Mesenchymal stem cell (in vitro differentiated cells and primary cell): Measurements from ENCODE around the gene PNRC1.

Experiments
- DNase-seq: peaks from one replicate; pipeline ENCODE4 v3.0.0-alpha.2; 2013
- H2AFZ ChIP-seq: one replicate; pipeline ENCODE4 v1.6.1; 2013; ENCODE audit warnings: low read depth, mild to moderate bottlenecking, control low read depth, inconsistent platforms, low read length, moderate library complexity
- H2AK5ac ChIP-seq: 2 replicates; pipeline ENCODE4 v1.6.1; 2013; ENCODE audit warnings: low read length, moderate library complexity, mild to moderate bottlenecking, inconsistent platforms; ENCODE audit not compliant: severe bottlenecking
- H2BK120ac ChIP-seq: one replicate; pipeline ENCODE4 v1.6.1; 2013; ENCODE audit warnings: low read depth, mild to moderate bottlenecking, inconsistent platforms, low read length, moderate library complexity
- H2BK12ac ChIP-seq, 2 experiments: one replicate each; pipeline ENCODE4 v1.6.1; 2013; ENCODE audit warnings: inconsistent platforms in 2 of 2, low read length in 2 of 2, mild to moderate bottlenecking in 2 of 2, moderate library complexity in 2 of 2, control low read depth in 1 of 2
- H2BK15ac ChIP-seq: one replicate; pipeline ENCODE4 v1.6.1; 2013; ENCODE audit warnings: mild to moderate bottlenecking, low read depth, inconsistent platforms; ENCODE audit not compliant: poor library complexity, severe bottlenecking
- H2BK5ac ChIP-seq: 2 replicates; pipeline ENCODE4 v1.6.1; 2013; ENCODE audit warnings: low read depth, mild to moderate bottlenecking, low read length, control low read depth, inconsistent platforms; ENCODE audit not compliant: poor library complexity, severe bottlenecking
- H3K14ac ChIP-seq, 2 experiments: one replicate each; pipeline ENCODE4 v1.6.1; 2013; ENCODE audit warnings: inconsistent platforms in 2 of 2, low read length in 2 of 2, control low read depth in 1 of 2, mild to moderate bottlenecking in 1 of 2, moderate library complexity in 1 of 2
- H3K18ac ChIP-seq, 2 experiments: one replicate each; pipeline ENCODE4 v1.6.1; 2013; ENCODE audit warnings: inconsistent platforms in 2 of 2, low read length in 2 of 2, control low read depth in 1 of 2, low read depth in 1 of 2, mild to moderate bottlenecking in 1 of 2
- H3K23ac ChIP-seq, 2 experiments: one replicate each; pipeline ENCODE4 v1.6.1; 2013; ENCODE audit warnings: inconsistent platforms in 2 of 2, low read length in 2 of 2, mild to moderate bottlenecking in 2 of 2, moderate library complexity in 2 of 2, control low read depth in 1 of 2
- H3K27ac ChIP-seq: 2 replicates; pipeline ENCODE4 v1.5.1; 2013; ENCODE audit warnings: mild to moderate bottlenecking, moderate library complexity, low read length, control low read depth, inconsistent platforms; ENCODE audit not compliant: poor library complexity, severe bottlenecking
- H3K27me3 ChIP-seq, 2 experiments: 2 replicates each; pipeline versions ENCODE4 v1.6.1 to v1.7.0; 2013; ENCODE audit warnings: low read length in 2 of 2, mild to moderate bottlenecking in 2 of 2, moderate library complexity in 2 of 2, control low read depth in 1 of 2, inconsistent platforms in 1 of 2; ENCODE audit not compliant: control insufficient read depth in 1 of 2, insufficient read depth in 1 of 2
- H3K36me3 ChIP-seq, 2 experiments: 2 replicates each; pipeline versions ENCODE4 v1.6.1 to v1.7.0; 2013; ENCODE audit warnings: low read length in 2 of 2, control low read depth in 1 of 2, inconsistent platforms in 1 of 2, low read depth in 1 of 2, mild to moderate bottlenecking in 1 of 2; ENCODE audit not compliant: insufficient read depth in 2 of 2, control insufficient read depth in 1 of 2
- H3K4ac ChIP-seq, 2 experiments: one replicate each; pipeline ENCODE4 v1.6.1; 2013; ENCODE audit warnings: inconsistent platforms in 2 of 2, low read length in 2 of 2, mild to moderate bottlenecking in 2 of 2, moderate library complexity in 2 of 2, control low read depth in 1 of 2, low read depth in 1 of 2
- H3K4me1 ChIP-seq: 2 replicates; pipeline ENCODE4 v1.6.1; 2013; ENCODE audit warnings: low read depth, low read length, control low read depth; ENCODE audit not compliant: control insufficient read depth, insufficient read depth
- H3K4me2 ChIP-seq: 2 replicates; pipeline ENCODE4 v1.6.1; 2013; ENCODE audit warnings: low read length, mild to moderate bottlenecking, inconsistent platforms; ENCODE audit not compliant: poor library complexity, severe bottlenecking
- H3K4me3 ChIP-seq, 2 experiments: 2 replicates each; pipeline versions ENCODE4 v1.5.1 to v1.7.0; 2013; ENCODE audit warnings: low read length in 2 of 2, mild to moderate bottlenecking in 2 of 2, control low read depth in 1 of 2, low read depth in 1 of 2; ENCODE audit not compliant: insufficient read depth in 1 of 2
- H3K79me1 ChIP-seq: replicated peaks from 2 replicates; pipeline ENCODE4 v1.6.1; 2013; ENCODE audit warnings: mild to moderate bottlenecking, control low read depth, low read length, inconsistent platforms; ENCODE audit not compliant: poor library complexity, severe bottlenecking
- H3K9ac ChIP-seq: 2 replicates; pipeline ENCODE4 v1.7.0; 2013; ENCODE audit warnings: mild to moderate bottlenecking, low read length, moderate library complexity
- H3K9me3 ChIP-seq: 2 replicates; pipeline ENCODE4 v1.7.0; 2013; ENCODE audit warnings: mild to moderate bottlenecking, low read length; ENCODE audit not compliant: control insufficient read depth
- H4K8ac ChIP-seq: one replicate; pipeline ENCODE4 v1.6.1; 2013; ENCODE audit warnings: inconsistent platforms, mild to moderate bottlenecking, low read length, moderate library complexity
- H4K91ac ChIP-seq: one replicate; pipeline ENCODE4 v1.6.1; 2013; ENCODE audit warnings: mild to moderate bottlenecking, low read length, inconsistent platforms
- WGBS: methylation state at CpG from one replicate; pipeline ENCODE4 v1.1.7; 2013; ENCODE audit warnings: mixed read lengths; 5-methylcytosine and 5-hydroxymethylcytosine counted together

PNRC1 gene

DNA sequence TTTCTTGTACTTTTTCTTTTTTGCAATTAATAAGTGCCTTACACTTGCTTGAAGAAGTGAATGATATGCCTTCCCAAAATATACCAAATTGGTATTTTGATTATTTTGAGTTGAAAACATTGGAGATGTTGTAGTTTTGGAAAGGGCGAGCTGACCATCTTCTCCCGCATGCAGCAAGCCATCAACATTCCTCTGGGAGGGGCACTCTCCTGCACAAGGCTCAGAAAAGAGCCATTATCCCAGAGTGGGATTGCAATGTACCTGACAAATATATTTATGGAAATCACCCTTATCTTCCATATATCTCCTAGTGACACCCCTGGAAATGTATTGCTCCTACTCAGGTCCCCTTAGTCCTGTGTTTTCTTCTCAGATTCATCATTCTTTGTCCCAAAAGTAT lies 22.8 kb upstream of the PNRC1 start:
- Histone ChIP-seq H3K4ac (no peak overlapping the region), H3K23ac (no peak overlapping the region), H3K14ac (no peak overlapping the region), H2BK5ac (no peak overlapping the region), H3K18ac (no peak overlapping the region), H2BK12ac (no peak overlapping the region), H3K9ac (no peak overlapping the region), H3K9me3 (no peaks in the 10 kb centered on the region), H2AK5ac (no peak overlapping the region), H2BK120ac (no peak overlapping the region), H2BK15ac (no peak overlapping the region), H3K4me1 (no peaks in the 10 kb centered on the region), H3K79me1 (no peaks in the 10 kb centered on the region), H4K91ac (no peak overlapping the region), H4K8ac (no peak overlapping the region), H3K36me3 (no peaks in the 10 kb centered on the region), H2AFZ (no peak overlapping the region), H3K4me2 (no peak overlapping the region), H3K27me3 (no peaks in the 10 kb centered on the region), H3K4me3 (no peak overlapping the region), H3K27ac (no peak overlapping the region)
- 75% methylated on average over 2 of the region's 2 CpGs for WGBS
- no peak for DNase-seq

DNA sequence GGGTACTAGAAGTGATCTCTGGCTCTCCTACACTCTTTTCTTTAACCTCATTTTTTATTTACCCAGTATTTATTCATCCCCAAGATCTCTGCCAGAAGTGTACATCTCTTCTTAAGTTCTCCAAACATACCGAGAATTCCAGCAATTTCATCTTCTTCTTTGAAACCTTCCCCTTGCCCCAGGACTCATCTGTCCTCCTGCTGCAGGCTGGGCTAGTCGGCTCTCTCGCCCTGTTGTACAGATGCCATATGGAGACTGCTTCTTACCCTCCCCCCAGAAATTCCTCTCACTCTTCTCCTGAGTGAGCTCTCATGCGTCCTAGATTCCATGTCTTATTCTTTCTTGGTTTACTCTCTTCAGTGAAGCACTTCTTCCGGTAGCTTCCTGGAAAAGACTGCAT lies 21.9 kb upstream of the PNRC1 start:
- H2BK120ac ChIP-seq, result no peak overlapping the region
- no peak overlapping the region for H3K18ac ChIP-seq
- no peak overlapping the region for H2BK12ac ChIP-seq
- no peaks in the 10 kb centered on the region for H3K9me3 ChIP-seq
- H2AFZ ChIP-seq, result no peak overlapping the region
- no peak overlapping the region for H3K4ac ChIP-seq
- H4K91ac ChIP-seq, result no peak overlapping the region
- H3K4me1 ChIP-seq, result no peaks in the 10 kb centered on the region
- no peak overlapping the region for H4K8ac ChIP-seq
- no peak overlapping the region for H3K4me3 ChIP-seq
- H3K23ac ChIP-seq, result no peak overlapping the region
- 70% methylated on average over 4 of the region's 5 CpGs for WGBS
- H3K27me3 ChIP-seq, result no peaks in the 10 kb centered on the region
- no peak overlapping the region for H3K9ac ChIP-seq
- no peak overlapping the region for H2BK15ac ChIP-seq
- no peak for DNase-seq
- H2AK5ac ChIP-seq, result no peak overlapping the region
- no peaks in the 10 kb centered on the region for H3K36me3 ChIP-seq
- H3K4me2 ChIP-seq, result no peak overlapping the region
- H2BK5ac ChIP-seq, result no peak overlapping the region
- no peak overlapping the region for H3K27ac ChIP-seq
- no peak overlapping the region for H3K14ac ChIP-seq
- H3K79me1 ChIP-seq, result no peaks in the 10 kb centered on the region

DNA sequence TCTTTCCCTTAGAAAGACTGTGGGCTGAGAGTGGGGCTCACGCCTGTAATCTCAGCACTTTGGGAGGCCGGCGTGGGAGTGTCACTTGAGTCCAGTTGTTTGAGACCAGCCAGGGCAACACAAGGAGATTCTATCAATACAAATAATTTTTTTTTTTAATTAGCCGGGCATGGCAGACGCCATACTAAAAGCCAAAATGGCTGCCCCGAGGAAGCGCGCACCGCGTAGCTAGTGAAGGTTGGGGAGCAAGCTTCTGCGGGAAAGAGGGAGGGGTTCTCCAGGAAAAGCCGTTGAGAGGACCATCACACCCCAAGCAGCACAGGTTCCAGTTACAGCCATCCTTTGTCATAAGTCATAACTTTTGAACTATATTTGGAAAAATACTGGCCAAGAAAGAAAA lies 21.3 kb upstream of the PNRC1 start:
- Histone ChIP-seq H2BK5ac (no peak overlapping the region), H4K91ac (no peak overlapping the region), H3K4me2 (no peak overlapping the region), H3K14ac (no peak overlapping the region), H3K9me3 (no peaks in the 10 kb centered on the region), H3K79me1 (no peaks in the 10 kb centered on the region), H3K27me3 (no peaks in the 10 kb centered on the region), H2AFZ (no peak overlapping the region), H3K23ac (no peak overlapping the region), H3K36me3 (no peaks in the 10 kb centered on the region), H3K4ac (no peak overlapping the region), H3K18ac (no peak overlapping the region), H2BK12ac (no peak overlapping the region), H3K9ac (no peak overlapping the region), H3K27ac (no peak overlapping the region), H3K4me3 (no peak overlapping the region), H3K4me1 (no peaks in the 10 kb centered on the region), H2AK5ac (no peak overlapping the region), H2BK15ac (no peak overlapping the region), H4K8ac (no peak overlapping the region), H2BK120ac (no peak overlapping the region)
- 97% methylated on average over 11 of the region's 12 CpGs for WGBS
- DNase-seq, result no peak

DNA sequence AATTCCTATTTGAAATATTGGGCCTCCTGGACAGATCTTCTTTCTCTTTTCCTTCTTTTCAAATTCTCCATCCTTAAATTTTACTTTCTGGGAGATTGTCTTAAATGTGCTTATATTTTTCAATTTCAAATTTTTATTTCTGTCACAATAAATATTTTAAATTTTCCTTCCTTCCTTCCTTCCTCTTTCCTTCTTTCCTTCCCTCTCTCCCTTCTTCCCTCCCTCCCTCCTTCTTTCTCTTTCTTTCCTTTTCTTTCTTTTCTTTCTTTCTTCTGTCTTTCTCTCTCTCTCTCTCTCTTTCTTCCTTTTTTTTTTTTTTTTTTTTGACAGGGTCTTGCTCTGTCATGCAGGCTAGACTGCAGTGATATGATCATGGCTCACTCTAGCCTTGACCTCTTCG lies 16.7 kb upstream of the PNRC1 start:
- H3K27me3 ChIP-seq, result no peaks in the 10 kb centered on the region
- no peak overlapping the region for H3K14ac ChIP-seq
- H3K9me3 ChIP-seq, result no peaks in the 10 kb centered on the region
- H3K4me1 ChIP-seq, result no peaks in the 10 kb centered on the region
- H3K79me1 ChIP-seq, result no peaks in the 10 kb centered on the region
- H2BK15ac ChIP-seq, result no peak overlapping the region
- no peak overlapping the region for H3K9ac ChIP-seq
- no peaks in the 10 kb centered on the region for H3K36me3 ChIP-seq
- H2BK120ac ChIP-seq, result no peak overlapping the region
- WGBS, result 90% methylated on average over 1 of the region's 1 CpG
- no peak overlapping the region for H3K18ac ChIP-seq
- H2AK5ac ChIP-seq, result no peak overlapping the region
- no peak overlapping the region for H2AFZ ChIP-seq
- H2BK12ac ChIP-seq, result no peak overlapping the region
- H3K27ac ChIP-seq, result no peak overlapping the region
- no peak overlapping the region for H4K8ac ChIP-seq
- no peak overlapping the region for H3K23ac ChIP-seq
- no peak for DNase-seq
- H3K4ac ChIP-seq, result no peak overlapping the region
- no peak overlapping the region for H3K4me3 ChIP-seq
- no peak overlapping the region for H3K4me2 ChIP-seq
- H4K91ac ChIP-seq, result no peak overlapping the region
- no peak overlapping the region for H2BK5ac ChIP-seq
